Stimulated activated CD4-positive, alpha-beta T cell treated with anti-CD3 and anti-CD28 coated beads, Interleukin-2, amount 100 ng/mL, for 4 hours (primary cell): ENCODE measurements around the gene FOXD4L1.
A peak's percentile ranks its signal among the peaks of the same experiment; 100 is the strongest.
"Not testable (repeated sequence)": the region's sequence is repeated elsewhere in the genome, so short reads cannot be mapped to it uniquely, and the experiment has no call there.

Source experiments
- DNase-seq: peaks from one replicate; pipeline ENCODE4 v3.0.0-alpha.2; 2020; ENCODE audit warnings: low read depth

FOXD4L1 gene

DNA sequence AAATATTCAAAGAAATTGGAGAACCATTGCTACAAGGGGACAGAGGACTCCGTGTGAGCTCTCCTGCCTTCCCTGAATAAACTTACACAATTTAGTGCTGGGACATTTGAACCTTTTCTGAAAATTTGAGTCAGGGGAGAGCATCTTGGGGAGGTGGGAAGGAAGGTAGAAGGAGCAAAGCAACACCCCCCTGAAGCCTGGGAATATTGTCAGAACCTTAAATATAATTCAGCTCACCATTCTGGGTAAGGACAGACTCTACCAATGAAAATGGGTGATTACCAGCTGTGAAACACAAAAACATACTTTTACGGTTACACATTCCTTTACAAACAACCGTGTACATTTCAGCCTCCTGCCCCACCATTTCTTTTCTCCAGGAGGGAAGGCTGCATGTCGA, at the start of gene FOXD4L1:
FOXD4L1 (plus strand) TSS at position 301 of the 400 bp plus-strand sequence. CDS start 592 bp downstream, outside the sequence.
- not testable (repeated sequence) for DNase-seq

DNA sequence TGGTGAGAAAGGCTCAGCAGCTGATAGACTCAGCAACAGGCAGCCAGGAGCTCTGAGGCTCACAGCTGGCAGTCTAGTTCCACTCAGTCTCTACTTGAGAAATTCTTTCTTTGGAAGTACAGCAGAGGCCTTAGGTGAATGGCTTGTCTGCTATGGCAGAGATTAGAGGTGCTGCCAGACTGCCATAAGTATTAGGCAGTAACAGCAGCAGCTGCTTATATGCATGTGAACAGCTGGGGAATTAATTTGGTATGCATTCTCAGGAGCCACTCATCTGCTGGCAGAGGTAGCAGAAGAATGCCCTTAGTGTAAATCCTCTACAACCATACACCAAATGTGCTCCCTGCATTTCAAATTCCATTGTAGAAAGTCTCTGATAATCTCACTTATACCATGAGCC, 32.7 kb upstream of the FOXD4L1 start:
- DNase-seq = not testable (repeated sequence)

DNA sequence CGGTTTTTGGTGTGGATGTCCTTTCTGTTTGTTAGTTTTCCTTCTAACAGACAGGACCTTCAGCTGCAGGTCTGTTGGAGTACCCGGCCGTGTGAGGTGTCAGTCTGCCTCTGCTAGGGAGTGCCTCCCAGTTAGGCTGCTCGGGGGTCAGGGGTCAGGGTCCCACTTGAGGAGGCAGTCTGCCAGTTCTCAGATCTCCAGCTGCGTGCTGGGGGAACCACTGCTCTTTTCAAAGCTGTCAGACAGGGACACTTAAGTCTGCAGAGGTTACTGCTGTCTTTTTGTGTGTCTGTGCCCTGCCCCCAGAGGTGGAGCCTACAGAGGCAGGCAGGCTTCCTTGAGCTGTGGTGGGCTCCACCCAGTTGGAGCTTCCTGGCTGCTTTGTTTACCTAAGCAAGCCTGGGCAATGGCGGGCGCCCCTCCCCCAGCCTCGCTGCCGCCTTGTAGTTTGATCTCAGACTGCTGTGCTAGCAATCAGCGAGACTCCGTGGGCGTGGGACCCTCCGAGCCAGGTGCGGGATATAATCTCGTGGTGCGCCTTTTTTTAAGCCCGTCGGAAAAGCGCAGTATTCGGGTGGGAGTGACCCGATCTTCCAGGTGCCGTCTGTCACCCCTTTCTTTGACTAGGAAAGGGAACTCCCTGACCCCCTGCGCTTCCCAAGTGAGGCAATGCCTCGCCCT, 21.6 kb upstream of the FOXD4L1 start:
- not testable (repeated sequence) for DNase-seq

DNA sequence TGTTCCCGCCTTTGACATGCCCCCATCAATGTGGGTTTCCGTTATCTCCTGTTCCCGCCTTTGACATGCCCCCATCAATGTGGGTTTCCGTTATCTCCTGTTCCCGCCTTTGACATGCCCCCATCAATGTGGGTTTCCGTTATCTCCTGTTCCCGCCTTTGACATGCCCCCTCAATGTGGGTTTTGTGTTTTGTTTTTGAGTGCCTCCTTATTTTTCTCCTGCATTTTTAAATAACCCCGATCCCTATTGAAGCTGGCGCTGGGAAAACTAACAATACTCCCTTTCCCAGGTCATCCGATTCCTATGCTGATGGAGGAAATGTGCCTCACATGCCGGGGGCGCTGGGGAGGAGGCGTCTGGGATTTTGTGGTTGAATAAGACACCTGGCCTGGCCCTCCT, 1.9 kb upstream of the FOXD4L1 start:
- DNase-seq = not testable (repeated sequence)

DNA sequence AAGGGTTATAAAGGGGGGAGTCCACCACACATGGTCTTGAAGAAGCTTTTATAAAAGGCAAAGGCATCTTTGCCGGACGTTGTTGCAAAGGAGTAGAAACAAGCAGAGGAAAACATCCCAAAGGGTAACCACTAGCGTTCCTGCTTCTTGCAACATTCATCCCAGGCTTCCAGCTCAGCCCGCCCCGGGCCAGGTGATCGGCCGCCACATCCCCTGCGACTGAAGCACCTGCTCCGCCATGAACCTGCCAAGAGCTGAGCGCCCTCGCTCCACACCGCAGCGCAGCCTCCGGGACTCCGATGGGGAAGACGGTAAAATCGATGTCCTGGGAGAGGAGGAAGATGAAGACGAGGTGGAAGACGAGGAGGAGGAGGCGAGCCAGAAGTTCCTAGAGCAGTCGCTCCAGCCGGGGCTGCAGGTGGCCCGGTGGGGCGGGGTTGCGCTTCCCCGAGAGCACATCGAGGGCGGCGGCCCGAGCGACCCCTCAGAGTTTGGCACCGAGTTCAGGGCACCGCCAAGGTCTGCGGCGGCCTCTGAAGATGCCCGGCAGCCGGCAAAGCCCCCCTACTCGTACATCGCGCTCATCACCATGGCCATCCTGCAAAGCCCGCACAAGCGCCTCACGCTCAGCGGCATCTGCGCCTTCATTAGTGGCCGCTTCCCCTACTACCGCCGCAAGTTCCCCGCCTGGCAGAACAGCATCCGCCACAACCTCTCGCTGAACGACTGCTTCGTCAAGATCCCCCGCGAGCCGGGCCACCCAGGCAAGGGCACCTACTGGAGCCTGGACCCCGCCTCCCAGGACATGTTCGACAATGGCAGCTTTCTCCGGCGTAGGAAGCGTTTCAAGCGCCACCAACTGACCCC, 787 bp downstream of the FOXD4L1 start:
- not testable (repeated sequence) for DNase-seq

DNA sequence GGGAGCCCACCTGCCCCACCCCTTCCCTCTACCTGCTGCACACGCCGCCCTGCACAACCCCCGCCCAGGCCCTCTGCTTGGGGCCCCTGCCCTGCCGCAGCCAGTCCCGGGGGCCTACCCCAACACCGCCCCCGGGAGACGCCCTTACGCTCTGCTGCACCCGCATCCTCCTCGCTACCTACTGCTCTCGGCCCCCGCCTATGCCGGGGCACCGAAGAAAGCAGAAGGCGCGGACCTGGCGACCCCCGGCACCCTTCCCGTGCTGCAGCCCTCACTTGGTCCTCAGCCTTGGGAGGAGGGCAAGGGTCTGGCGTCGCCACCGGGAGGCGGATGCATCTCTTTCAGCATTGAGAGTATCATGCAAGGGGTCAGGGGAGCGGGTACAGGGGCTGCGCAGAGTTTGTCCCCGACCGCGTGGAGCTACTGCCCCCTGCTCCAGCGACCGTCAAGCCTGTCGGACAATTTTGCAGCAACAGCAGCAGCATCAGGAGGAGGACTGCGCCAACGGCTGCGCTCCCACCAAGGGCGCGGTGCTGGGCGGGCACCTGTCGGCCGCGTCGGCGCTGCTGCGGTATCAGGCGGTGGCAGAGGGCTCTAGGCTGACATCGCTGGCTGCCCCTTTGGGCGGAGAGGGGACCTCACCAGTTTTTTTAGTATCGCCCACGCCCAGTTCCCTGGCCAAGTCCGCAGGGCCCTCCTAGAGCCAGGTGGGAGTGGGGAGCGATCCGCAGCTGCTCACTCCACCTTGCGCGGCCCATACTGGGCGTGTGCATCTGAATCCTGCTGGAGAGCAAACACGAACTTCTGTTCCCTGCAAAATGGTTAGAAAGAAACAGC, 1.6 kb downstream of the FOXD4L1 start:
- not testable (repeated sequence) for DNase-seq

DNA sequence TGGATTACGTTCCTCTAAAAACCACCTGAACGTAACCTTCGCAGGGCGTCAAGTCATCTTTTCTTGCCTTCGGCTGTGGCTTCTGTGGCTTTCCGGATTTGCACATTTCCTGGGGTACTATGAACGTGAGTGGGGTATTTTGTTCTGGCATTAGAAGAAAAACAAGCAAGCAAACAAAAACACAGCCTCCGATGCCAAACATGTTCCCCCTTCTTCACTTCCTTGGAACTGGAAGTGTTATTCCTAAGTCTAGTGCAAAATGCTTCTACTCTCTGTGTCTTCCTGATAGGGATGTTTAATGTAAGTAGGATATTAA, 2.2 kb downstream of the FOXD4L1 start:
- DNase-seq = not testable (repeated sequence)

DNA sequence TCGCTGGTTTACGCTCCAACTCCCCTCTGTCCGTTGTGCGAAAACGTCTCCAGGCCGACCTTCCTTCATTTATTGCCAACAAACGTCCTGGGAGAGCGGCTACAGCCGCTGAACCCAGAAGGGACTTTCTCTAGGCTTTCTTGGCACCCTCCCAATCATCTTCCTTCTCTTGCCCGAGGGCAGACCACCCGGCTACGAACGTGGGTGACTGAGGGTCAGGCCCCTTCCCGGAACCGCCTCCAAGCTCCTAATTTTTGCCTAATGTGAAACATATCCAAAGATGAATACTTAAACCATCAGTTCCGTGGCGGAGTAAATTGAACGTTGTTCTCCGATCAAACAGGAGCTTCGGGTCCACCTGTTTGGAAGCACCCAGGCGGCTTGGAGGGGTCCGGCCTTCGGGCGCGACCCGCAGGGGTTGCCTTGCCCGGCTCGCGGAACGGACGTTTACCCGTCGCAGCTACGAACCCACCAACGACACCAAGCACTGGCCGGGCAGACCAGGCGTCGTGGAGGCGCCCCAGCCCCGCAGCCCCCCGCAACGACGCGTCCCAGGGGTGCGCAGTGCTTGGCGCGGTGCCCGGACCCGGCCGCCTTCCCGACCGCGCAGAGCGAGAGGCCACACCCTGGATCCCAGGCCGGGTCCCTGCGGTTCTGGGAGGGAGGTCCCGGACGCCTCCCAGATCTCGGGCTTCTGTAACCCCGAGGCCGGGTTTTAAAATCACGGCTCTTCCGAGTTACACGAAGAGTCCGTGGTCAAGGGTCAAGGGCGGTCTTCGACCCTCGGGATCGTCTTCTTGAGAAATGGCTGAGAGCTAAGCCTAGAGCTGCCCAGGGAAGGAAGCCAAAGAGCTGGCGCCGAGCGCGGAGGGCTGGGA, 4.0 kb downstream of the FOXD4L1 start:
- not testable (repeated sequence) for DNase-seq

DNA sequence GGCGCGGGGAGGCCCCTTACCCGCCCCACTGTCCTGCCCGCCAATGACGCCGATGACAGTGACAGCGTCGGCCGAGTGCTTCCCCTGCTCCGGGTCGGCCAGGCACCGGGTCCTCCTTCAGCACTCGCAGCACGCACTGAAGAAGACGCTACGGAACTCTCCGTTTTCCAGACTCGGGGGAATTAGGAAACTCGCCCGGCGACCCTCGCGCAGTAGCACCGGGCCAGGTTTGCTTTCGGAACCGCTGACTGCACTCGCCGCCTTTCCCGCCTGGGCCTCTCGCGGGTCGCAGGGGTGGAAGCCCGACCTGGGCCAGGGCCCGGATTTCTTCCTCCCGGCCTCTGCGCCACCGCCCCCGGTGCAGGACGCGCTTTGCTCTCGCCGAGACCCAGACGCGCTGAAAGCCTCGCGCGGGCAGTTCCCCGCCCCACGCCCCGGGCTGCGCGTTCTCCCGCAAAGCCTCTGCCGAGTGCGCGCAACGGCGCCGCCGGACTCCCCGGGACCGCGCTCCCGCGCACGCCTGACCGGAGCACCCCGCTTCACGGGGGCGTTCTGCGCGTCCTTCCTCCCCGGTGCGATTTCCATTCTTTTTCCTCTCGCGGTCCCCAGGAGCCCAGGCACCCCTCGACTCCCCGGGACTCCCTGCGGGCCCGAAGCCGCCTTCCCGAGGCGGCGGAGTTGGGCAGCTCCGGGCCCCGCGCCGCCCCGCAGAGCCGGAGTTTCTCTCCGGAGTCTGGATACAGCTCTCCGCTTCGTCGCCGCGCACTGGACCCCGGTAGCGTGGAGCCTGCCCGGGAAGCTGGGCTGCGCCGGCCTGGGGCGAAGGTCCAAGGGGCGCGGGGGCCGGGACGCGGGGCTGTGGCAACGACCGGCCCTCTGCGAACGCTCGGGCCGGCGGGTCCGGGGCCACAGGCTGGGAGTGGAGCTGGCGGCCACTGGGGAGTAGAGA, 4.9 kb downstream of the FOXD4L1 start:
- peak; percentile 9 for DNase-seq

DNA sequence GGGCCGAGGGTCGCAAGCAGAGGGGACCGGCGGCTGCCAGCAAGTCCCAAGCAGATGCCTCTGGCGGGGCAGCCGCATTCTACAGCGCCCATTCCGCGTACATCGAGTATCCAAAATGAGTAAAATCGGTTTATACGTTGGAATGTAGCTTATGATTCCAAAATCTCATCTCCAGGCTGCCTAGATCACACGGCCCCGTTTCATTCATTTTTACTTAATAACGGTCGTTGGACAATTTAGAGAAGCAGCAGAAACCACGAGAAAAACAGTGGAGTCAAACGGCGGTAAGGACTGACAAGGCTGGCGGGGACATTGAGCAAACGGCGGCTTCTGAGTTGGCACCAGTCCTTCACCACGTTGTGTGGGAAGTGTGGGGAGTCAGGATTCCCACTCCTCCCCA, 5.6 kb downstream of the FOXD4L1 start:
- DNase-seq = not testable (repeated sequence)

DNA sequence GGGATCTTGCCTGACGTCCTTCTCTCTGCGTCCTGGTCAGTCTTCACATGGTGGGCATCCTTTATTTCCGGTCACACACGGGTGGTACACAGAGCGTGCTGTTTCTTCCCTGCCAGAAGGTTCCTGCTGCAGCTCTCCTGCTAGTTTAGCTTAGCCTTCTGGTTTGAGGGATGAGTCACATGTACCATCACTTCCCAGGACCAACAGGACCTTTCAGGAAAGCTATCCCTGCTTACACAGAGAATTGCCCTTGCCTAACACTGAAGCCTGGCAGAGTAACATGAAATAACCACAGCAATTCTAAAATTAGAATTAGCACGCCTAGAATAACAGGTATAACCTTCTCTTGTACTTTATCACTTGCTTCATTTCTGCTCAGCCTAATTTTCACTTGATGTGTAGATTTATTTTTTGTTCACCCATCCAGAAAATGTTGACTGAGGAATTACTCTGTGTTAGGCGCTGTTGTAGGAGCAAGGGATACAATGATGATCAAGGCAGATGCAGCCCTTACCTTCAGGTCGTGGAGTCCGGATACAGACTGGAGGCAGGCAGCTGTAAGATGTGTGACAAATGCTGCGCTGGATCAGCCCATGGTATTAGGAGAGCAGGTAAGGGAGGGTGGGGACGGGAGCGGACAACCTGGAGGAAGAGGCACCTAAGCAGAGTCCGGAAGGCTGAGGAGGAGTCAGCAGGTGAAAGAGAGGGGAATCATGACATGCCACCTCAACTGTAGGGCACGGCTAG, 9.1 kb downstream of the FOXD4L1 start:
- DNase-seq = not testable (repeated sequence)

DNA sequence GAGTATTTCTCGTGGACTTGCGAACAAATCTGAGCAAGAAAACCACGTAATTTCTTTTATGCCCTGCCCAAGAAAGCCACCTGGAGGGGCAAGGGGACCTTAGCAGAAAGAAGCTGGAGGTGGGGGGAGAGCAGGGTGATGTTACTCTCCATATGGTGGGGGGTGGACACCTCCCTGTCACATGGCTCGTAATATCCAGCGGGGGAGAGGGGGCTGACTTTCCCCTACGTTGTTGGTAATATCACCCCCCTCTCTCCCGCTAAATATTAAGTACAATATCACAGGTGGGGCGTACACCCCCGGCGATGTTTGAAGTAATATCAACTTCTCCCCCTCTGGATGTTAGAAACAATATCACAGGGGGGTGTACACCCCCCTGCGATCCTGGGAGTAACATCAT, 9.7 kb downstream of the FOXD4L1 start:
- not testable (repeated sequence) for DNase-seq

DNA sequence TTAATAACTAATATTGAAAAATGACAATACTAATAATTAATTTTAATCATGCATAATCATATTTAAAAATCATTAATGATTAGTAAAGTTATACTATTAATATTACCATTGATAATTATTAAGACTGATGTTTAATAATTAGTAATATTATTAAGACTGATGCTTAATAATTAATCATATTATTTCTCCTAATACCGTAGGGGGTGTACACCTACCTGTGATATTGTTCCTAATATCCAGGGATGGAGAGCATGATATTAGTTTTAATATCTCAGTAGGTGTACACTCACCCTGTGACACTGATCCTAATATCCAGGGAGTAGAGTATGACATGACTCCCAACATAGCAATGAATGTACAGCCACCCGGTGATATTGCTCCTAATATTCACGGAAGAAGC, 12.4 kb downstream of the FOXD4L1 start:
- not testable (repeated sequence) for DNase-seq

DNA sequence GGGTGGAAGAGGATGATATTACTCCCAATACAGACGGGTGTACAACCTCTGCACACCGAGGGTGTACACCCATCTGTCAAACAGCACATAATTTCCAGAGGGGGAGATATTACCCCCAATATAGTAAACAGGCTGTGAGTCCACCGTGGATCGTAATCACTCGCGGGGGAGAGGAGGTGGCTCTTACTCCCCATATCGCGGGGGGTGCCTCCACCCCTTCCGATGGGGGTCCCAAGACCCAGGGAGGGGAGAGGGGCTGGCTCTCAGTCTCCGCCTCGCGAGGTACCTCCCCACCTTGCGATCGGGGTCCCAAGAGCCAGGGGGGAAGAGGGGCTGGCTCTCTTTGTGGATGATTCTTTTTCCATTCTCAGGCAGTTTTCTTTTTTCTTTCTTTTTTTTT, 13.4 kb downstream of the FOXD4L1 start:
- not testable (repeated sequence) for DNase-seq

DNA sequence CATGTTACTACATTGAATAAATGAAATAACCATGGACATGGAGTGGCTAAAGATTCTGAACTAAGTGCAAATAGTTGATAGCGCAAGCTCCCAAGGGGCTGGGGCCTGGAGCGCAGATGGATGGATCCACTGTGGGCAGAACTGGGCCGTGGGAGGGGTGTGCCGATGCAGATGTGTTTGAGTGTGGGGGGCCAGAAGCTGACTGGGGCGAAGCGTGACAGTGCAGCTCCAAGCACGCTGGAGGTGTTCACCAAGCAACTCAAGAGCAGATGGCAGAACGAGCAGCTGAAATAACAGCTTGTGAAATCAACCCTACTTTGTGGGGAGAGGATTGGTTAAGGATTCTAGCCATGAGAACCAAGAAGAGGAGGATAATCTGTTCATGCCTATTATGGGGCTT, 17.0 kb downstream of the FOXD4L1 start:
- DNase-seq = not testable (repeated sequence)

DNA sequence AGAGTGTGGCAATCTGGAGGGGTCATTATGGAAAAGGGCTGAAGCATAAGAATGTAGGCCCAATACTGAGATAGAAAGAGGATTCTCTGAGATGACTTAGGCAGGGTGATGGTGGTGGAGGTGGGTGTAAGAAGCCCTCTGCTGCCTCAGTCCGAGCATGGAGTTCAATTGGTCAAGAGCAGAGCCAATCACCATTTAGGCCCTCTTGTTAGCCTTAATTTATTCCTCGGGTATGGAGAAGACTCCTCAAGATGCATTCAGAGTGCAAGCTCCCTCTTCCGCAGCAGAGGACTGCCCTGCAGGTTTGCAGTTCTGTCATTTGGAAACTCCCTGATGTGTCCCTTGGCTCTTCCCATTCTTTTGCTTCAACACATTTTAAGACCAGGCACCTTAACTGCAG, 17.5 kb downstream of the FOXD4L1 start:
- DNase-seq = not testable (repeated sequence)

DNA sequence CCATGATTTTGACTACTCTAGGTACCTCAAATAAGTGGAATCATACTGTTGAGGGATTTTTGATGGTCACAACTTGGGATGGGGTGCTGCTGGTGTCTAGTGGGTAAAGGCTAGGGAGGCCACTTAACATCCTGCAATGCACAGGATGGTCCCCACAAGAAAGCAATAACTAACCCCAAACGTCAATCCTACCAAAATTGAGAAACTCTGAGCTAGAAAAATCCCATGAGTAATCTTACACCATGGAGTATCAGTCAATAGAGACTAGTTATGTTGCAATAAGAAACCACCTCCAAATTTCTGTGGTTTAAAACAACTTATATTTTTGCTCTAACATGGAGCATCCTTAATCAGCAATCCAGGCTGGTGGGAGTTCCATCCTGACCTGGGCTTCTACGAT, 18.6 kb downstream of the FOXD4L1 start:
- not testable (repeated sequence) for DNase-seq

DNA sequence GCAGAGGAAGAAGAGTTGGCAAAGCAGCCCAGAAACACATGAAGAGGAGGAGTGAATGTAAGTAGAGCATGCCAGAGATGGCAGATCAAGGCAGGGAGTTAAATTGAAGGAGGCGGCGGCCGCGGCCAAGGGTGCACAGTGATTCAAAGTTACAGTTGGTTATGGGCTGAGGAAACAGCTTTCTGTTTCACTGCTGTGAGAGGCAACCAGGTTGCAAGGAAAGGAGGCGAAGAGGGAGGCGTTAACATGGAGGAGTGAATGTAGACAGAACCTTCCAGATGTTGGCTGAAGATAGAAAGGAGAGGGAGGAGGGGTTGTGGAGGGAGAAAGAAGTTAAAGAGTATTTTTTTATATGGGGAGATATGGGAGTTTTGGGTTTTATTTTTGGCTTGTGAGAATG, 22.4 kb downstream of the FOXD4L1 start:
- not testable (repeated sequence) for DNase-seq

DNA sequence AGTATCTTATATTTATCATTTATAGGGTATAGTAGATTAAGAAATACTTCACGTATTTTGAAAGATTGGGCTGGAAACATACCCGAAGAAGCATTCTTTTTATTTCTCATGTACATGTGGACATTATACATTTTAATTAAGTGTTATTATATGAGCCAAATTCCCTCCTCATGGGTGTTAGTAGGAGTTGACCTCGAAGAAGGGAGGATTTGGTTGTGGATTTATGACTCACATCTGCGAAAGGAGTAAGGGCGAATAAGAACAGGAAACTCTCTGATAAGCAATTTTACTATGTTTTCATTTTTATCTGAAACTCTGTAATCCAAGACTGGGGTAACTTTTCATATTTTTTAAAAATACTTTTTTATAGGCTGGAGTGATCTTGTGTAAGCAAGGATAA, 23.0 kb downstream of the FOXD4L1 start:
- not testable (repeated sequence) for DNase-seq
